NCI-H2171 treated with DMSO at 0.1 percent for 48 hours (cell line): ENCODE data around the gene MYD88.

Experiments used
- DNase-seq: peaks from one replicate; lab custom pipeline; 2025; lab: John Stamatoyannopoulos, UW

MYD88 gene

GRCh38 chr3:38138349-38139190 lies at the start of gene MYD88:
MYD88 (plus strand) TSS chr3:38138661; CDS start chr3:38138701, 40 bp downstream.
- DNase-seq, result peak; percentile 43

- no peak for DNase-seq
Observed at GRCh38 chr3:38089163-38089562, 49.3 kb upstream of the MYD88 start.

DNA sequence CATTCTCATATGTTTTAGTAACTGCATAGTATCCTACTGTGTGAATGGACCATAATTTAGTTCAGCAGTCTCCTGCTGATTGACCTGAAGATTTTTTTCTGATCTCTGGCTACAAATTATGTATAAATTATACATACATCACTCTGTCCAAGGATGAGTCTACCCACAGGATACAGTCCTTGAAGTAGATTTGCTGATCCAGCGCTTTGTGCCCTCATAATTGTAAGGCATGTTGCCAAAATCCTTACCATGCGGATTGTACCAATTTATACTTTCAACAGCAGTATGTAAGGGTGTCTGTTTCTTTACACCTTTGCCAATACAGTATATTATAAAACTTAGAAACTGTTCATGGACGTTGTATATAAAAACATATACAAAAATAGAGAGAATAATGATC lies 48.0 kb upstream of the MYD88 start:
- no peak for DNase-seq

DNA sequence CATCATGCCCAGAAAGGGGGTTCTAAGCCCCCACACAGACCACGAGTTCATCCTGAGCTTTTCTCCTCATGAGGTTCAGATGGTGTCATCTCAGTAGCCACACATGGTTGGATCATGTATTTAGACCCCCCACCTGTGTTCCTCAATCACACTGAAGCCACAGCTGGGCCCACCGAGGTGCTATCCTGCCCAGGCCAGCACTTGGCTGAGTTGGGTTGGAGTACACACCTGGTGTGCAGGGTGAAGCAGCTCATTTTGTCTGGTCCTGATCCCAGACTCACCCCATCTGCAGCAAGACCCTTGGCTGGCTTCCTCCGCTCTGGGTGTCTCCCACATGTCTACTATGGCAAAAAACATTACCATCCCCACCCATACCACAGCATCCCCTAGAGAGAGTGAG lies 43.5 kb upstream of the MYD88 start:
- DNase-seq, result no peak

GRCh38 chr3:38095669-38096483 lies 42.6 kb upstream of the MYD88 start:
- DNase-seq, result no peak

- no peak for DNase-seq
Observed at GRCh38 chr3:38097446-38098375, 40.8 kb upstream of the MYD88 start.

DNA sequence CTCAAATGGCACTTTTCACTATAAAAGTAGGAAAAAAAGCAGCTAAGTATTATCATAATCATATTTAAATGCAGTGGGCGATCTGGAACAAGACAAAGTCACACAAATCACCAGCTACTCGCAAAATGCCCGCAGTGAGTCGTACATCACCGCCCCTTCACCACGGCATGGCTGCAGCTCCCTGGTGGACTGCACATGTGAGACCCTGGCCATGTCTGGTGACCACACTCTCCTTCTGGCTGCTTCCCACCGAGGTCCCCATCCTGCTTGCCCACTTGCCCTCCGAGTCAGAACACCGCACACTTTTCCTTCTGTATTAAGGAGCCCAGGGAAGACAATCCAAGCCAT lies 40.1 kb upstream of the MYD88 start:
- no peak for DNase-seq

DNA sequence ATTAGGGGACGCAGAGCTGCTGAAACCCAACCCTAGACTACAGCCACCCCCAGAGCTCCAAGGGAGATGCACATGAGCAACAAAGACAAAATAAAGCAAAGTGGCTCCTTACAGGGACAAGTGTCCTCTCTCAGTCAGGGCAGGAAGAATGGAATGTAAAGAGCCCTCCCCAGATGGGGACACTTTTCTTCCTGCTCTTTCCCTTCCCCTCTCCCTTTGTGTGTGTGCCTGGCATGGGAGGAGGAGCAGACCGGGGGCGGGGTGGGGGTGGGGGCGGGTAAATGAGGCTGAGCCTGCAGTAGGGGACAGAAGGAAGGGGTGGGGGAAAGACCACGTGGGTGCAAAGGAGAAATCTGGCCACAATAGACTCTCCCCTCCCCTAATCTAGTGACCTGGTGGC lies 38.9 kb upstream of the MYD88 start:
- DNase-seq, result no peak

DNA sequence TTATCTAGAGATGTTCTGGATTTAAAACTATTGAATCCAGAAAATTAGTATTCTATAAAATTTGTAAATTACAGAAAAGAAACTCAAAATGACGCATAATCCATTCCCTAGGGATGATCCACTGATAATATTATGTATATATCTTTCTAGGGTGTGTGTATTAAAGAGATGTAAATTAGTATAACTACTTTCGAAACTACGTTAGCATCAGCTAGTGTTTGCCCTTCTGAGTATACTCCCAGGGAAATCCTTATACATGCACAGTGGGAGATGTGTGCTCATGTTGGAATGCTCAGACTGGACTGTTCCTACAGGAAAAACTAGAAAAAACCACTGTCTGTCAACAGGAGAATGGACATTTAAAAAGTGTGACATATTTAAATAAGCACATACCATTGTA lies 38.0 kb upstream of the MYD88 start:
- DNase-seq, result no peak

DNA sequence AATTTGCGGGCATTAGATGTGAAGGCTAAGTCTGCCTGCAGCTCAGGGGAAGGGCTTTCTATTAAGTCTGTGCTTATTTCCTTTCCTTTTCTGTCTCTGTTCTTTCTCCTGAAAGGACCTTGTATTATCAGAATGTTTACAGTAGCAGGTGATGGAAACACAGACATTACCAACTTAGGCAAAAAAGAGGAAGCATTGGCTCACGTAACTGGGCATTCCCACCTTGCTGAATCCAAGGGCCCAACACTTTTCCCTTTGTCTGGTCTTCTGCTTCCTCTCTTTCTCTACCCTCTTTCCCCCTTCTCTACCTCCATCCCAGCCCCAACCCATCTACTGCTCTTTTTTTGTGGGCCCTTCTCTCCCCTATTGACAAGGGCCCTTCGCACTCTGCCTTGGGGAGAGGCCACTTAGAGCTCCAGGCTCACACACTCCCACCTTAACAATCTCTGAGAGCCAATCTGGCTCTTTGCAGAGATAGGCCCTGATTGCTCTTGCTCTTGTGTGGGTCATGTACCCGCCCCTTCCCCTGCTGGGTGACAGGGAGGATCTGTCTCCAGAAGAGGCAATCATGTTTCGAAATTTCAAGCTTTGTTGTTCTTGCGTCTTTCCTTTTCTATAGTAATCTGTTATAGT lies 36.5 kb upstream of the MYD88 start:
- DNase-seq, result no peak

GRCh38 chr3:38102444-38102814 lies 36.0 kb upstream of the MYD88 start:
- no peak for DNase-seq

- DNase-seq, result no peak
Observed at GRCh38 chr3:38105525-38105924, 32.9 kb upstream of the MYD88 start.

DNA sequence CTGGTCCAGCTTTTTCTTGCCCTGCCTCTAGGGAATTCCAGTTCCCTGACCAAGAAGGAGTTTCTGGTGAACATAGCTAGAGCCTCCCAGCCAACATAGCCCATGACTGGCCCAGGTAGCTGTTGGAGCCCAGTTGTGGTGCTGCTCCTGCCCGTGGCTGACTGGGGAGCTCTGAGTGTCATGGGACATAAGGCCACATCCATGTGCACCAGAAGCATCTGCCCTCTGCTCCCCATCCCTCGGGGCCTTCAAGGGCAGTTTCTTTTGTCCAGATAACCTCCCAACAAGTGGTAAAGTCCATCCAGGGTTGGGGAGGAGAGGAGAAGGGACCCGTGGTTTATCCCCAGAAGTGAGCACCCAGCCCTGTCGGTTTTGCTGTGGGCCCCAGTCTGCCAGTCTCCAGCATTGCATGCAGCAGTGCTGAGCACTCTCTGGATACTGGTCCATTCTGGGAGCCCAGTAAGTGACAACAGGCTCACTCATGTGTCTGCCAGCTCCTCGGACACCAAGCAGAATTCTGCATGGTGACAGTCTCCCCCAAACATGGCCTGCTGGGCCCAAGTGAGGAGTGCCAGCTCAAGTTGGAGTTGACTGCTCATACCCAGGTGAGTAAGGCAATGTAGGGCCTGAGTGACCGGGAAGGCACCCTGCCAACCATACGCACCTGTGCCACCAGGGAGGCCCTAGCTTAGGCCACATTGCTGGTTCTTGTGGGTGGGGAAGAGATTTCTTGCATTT lies 30.4 kb upstream of the MYD88 start:
- DNase-seq, result no peak

GRCh38 chr3:38108649-38109579 lies 29.5 kb upstream of the MYD88 start:
- no peak for DNase-seq

- DNase-seq, result no peak
Observed at GRCh38 chr3:38109580-38110313, 28.7 kb upstream of the MYD88 start.

DNA sequence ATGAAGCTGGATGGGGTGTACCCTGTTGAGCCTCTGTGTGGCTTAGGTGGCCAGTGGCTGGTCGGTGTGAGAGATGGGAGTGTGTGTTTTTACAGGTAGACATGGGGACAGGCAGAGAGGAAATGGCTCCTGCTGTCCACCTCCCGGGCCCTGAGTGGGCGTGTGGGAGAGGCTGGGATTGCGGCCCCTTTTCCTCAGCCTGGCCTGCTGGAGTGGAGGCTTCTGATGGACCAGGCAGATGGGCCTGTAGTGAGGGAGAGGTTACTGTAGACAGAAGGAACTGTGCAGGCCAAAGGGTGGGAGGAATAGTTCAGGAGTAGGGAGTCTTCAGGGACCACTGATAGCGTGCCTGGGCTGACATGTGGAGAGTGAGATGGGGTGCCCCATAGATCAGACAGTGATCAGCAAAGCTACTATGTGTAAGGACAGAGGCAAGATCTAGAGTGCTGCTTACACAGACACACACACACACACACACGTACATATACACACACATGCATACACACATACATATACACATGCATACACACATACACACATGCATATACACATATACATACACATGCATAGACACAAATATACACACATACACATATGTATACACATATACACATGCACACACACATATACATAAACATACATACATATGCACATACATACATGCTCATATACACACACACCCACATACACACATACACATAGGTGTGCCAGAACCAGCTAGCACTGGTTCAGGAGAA lies 28.0 kb upstream of the MYD88 start:
- DNase-seq, result no peak

DNA sequence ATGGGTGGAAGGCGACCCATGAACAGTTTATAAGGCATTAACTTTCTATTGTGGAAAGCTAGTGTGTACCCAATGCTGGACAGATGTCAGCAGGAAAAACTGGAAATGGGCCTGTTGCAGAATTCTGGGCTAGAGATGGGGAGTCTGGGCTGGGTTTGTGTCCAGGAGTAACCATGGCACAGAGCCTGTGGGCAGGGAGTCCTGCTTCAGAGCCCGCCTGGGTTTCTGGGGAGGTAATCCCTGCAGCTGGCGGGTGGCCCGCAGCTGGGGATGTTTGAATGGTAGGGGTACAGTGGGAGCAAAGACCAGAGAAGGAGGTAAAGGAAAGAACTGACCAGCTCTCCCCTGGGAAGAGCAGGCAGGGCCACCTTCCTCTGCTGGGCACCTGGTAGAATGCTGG lies 27.3 kb upstream of the MYD88 start:
- DNase-seq, result no peak

- no peak for DNase-seq
Observed at GRCh38 chr3:38111696-38112377, 26.6 kb upstream of the MYD88 start.
